Hepatic stellate cell (primary cell): ENCODE results near the gene NEURL1B.
"Not testable (repeated sequence)": the region's sequence is repeated elsewhere in the genome, so short reads cannot be mapped to it uniquely, and the experiment has no call there.

Source experiments
- DNase-seq: peaks from one replicate; pipeline ENCODE4 v3.0.0; 2011; ENCODE audit warnings: low spot score

NEURL1B gene

DNA sequence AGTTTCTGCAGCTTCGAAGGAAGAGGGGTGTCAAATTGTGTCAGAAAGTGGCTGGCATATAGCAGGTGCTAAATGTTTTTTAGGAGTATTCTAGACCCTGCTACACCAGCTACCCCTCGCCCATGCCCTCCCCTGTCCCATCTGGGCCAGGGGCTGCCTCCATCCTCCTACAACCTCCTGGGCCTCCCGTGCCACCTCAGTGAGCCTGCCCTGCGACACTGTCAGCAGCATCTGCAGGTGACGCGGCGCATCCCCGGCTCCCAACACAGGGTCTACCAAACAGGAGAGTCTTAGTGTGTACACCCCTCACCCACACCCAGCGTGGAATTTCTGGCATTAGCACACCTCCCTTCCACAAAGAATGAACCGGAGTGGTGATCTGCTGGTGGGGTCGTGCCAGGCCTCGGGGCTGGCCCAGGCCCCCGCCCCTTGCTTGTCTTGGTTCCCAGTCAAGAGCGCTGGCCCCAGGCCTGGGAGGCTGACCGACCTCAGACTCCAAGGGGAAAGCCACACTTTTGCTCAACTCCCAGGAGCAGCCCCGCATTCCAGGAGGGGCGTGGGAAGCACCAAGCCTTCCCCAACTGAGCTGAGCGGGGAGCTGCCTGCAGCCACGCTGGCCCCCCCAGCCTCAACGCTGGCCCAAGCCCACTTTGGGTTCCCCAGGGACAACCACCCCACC lies 55.2 kb downstream of the NEURL1B start:
- no peak for DNase-seq

DNA sequence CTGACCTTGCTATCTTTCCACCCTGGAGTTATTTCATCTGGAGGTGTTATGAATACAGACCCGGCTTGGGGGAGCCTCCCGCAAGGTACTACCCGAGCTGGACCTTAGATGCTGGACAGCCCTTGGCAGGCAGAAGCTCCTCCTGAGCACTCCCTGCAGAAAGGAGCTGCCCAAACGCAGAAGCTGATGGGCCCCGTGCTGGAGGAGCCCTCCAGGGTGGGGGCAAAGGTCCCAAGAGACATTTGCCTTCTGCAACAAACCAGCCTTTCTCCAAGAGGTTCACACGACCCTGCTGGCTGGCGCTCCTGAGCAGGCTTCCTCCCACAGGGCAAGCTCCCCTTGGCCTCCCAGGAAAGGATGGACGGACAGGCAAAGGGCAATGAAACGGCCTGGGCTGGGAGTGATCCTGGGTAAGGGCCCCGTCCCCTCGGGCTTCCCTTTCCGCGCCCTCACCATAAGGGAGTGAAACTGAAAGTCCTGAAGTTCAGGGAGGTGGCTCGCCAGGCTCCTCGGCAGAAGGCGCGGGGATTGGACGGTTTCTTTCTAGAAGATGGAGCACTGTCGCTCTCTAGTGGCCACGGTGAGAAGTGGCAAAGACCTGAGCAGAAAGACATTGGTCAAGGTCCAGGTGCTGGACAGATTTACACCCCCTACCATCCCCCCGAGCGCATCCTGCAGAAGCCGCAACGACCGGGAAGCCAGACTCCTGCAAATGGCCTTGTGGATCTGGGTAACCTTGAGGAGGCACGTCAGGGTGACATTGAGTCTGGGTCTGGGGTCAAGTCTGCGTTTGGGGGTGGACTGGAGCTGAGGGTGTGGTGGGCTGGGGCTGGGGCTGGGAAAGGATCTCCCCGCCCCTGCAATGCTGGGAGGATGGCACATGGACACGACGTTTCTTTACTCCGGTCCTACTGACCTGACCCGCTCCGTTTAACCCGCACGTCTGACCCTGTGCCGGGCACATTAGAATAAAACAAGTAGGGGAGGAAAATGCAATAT lies 56.4 kb downstream of the NEURL1B start:
- peak; percentile 87 for DNase-seq

DNA sequence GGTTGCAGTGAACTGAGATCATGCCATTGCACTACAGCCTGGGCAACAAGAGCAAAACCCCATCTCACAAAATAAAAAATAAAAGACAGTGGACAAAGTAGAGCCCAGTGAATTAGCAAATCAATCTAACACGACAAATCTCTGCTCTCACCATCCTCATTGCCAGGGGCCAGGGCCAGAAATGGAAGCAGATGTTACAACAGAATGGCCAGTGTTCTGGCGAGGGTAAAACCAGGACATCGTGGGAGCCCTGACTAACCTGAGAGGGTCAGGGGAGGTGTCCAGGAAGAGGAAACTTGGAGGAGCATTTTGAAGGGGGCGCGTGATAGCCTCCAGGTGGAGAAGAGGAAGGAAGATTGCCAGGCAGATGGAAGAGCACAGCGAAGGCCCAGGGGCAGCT lies 58.4 kb downstream of the NEURL1B start:
- DNase-seq: no peak

DNA sequence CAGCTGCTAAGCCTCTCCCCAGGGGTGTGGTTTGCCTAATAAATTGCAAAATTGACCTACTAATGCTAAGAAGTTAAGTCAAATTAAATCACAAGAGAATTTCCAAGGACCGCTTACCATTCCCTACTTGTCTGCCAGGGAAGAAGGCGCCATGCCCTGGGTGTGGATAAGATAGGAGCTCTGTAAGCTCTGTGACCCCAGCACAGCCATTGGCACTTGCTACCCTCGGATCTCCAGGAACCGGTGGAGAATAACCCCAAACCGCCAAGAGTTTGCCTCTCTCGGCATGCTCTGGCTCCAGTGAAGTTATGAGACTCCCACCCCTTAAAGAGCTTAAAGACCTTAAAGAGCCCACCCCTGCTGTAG lies 58.9 kb downstream of the NEURL1B start:
- DNase-seq: no peak

DNA sequence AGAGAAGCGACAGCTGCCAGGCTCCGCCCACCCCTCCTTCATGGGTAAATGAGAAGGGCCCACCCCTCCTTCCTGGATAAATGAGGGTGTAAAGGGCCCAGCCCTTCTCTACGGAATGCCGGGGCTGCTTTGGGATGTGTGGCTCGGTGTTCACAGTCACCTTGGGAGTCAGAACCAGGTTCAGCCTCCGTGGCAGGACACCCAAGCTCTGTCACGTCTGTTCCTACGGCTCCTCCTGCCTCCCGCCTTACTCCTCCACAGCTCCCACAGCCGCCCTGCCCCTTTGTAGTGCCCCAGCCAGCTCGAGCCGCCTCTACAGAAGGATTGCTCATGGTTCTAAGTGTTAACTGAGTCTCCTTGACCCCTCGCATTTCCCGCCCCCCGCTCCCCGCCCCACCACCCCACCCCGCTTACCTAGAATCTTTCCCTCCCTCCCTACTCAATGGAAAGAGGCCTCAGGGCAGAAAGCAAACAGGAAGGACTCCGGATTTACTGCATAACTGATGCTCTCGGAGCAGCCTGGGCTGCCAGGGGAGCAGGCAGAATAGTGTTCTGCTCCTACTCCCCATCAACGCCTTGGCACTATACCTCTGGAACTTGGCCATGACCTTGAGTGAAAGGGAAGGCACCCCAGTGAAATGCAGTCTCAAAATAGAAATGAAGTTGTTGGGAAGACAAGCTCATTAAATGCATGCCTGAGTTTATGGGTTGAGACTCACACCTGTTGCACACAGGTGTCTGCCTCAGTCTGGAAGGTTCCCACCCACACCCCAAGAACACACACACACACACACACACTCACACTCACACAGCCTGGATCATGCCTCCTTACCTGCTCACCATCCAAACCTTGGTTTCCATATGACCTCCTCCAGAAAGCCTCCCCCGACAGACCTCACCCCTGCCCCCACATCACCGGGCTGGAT lies 59.6 kb downstream of the NEURL1B start:
- no peak for DNase-seq

DNA sequence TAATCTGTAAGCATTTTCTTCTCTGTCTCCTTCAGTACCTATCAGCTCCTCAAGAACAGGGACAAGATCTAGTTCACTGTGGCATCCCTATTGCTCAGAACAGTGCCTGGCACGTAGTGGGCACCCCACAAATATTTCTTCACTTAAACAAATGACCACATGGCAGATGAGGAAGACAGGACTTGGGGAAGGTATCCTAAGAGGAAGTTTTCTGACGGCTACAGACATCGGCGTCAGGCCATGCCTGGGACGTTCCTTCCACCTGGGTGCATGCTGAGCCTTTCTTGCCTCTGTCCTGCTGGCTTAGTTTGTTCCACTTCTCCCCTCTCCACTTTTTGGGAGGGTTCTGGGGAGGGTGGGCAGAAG lies 60.2 kb downstream of the NEURL1B start:
- no peak for DNase-seq

DNA sequence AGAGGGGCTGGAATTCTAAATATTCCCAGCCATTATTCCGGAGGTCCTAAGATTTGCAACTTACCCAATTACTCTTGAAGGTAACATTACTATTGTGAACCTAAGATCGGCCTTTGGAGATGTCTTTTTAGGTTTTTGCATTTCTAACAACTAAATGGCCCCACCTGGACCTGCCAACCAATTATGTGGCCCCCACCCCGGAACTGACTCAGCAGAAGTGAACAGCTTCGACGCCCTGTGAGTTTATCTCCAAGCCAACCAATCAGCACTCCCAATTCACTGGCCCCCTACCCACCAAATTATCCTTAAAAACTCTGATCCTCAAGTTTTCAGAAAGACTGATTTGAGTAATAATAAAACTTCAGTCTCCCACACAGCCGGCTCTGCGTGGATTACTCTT lies 62.9 kb downstream of the NEURL1B start:
- DNase-seq: no peak

DNA sequence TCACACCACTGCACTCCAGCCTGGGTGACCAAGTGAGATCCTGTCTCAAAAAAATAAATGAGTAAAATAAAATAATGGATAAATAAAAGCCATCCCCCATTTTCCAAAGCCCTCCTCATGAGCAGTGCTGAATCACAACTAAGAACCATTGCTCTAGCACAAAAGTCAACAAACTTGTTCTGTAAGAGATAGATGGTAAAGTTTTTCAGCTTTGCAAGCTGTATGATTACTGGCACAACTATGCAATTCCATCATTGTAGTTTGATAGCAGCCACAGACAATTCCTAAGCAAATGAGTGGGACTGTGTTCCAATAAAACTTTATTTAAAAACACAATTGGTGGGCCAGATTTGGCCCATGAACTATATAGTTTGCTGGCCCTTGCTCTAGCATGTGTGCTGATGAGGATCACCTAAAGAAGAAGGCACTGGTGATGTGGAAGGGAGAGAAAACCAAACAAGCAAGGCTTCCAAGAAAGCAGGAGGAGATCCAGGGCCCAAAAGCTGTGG lies 64.6 kb downstream of the NEURL1B start:
- DNase-seq: no peak

DNA sequence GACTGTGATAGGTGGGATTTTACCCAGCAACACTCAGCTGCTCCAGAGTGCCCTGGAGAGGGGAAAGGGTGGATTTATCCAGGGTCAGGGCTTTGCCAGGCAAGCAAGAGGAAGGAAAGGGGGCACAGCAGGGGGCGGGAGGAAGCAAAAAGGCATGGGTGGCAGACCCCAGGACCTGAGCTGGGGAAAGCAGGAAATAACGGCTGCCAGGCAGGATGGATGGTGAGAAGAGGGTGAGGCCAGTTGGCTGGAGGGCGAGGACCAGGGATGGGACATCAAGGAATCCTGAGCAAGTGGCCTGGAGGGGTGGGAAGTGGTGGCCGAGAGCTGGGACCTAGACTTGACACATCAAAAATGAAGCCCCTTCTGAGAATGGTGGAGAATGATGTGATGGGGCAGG lies 65.7 kb downstream of the NEURL1B start:
- DNase-seq: no peak

DNA sequence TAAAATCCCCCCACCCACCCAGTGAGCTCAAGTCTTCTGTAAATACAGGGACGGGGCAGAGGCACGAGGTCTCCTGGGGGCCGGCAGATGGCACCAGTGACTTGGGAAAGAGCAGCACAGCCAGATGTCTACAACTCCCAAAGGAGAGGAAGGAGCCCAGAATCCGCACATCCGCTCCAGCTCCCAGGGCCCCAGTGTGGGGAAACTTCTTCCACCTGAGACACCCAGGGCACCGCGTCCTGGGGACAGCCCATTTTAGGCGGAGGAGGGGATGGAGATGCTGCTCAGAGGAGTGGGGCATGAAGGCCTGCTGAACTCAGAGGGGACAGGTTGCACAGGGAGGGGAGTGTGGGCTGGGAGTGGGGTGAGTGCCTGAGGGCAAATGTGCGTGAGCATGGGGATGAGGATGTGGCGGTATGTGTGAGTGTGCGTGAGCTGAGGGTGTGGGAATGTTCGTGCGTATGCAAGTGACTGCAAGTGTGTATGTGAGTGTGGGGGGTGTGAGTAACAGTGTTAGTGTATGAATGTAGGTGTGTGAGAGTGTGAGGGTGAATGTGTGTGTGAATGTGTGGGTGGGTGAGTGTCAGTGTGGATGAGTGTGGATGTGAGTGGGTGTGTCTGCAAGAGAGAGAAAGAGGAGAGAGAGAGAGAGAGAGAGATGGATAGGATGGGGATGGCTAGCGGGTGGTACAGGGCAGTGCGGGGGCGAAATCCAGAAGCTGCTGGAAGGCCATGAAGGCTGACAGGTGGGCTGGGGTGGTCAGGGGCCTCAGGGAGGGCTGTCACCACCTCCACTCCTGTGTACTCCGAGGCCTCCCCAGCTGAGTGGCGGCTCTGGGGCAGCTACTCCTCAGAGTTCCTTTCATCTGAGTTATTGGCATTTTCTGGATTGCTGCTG lies 66.5 kb downstream of the NEURL1B start:
- DNase-seq: peak; percentile 67

DNA sequence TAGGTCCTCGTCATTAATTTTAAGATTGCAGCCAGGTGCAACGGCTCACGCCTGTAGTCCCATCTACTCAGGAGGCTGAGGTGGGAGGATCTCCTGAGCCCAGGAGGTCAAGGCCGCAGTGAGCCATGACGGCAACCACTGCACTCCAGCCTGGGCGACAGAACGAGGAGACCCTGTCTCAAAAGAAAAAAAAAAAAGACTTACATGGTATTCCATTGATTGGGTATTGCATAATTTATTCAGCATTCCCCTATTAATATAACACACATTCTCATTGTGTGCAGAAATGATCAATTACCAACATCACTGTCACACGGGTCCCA lies 67.1 kb downstream of the NEURL1B start:
- no peak for DNase-seq

DNA sequence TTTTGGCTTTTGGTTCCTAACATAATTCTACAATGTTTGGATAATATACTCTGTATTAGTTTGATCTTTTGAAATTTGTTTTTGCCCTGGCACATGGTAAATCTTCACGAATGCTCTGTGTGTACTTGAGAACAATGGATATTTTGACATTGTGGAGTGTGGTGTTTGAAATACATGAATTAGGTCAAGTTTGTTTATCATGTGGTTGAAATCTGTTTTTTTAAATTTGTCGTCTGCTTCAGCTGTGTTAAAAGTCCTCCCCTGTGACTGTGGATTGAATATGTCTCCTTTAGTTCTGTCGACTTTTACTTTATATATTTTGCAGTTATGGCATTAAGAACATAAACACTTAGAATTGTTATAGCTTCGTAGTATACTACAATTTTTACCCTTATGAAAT lies 69.6 kb downstream of the NEURL1B start:
- DNase-seq: no peak

DNA sequence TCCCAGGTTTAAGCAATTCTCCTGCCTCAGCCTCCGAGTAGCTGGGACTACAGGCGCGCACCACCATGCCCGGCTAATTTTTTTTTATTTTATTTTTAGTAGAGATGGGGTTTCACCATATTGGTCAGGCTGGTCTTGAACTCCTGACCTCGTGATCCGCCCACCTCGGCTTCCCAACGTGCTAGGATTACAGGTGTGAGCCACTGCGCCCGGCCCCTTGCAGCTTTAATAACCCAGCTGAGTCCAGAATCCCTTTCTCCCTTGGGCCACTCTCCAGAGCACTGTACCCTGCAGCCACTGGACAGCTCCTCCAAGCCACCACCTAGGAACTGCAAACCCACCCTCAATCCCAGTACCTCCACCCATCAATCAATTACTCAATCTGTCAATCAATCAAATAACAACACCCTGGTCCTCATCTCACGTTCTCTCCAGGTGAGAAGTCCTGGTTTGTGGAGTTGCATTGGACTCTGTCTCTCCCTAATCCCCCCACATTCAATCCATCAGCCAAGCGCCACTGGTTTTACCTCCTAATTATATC lies 70.3 kb downstream of the NEURL1B start:
- DNase-seq: not testable (repeated sequence)

DNA sequence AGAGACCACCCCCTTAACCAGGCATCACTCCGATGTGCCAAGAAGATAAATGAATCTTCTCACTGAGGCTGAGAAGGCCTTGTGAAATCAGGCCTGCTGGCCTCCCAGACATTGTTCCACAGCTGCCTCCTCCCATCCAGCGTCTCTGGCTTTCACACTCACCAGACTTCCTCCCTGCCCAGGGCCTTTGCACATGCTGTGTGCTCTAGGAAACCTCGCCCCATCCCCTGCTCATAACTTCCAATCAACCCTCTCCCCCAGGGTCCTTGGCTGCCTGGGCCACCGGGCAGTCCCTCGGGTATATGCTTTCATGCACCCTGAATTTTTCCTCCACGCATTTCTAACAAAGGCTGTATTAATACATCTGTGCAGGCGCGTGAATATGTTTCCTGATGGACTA lies 71.5 kb downstream of the NEURL1B start:
- DNase-seq: no peak

DNA sequence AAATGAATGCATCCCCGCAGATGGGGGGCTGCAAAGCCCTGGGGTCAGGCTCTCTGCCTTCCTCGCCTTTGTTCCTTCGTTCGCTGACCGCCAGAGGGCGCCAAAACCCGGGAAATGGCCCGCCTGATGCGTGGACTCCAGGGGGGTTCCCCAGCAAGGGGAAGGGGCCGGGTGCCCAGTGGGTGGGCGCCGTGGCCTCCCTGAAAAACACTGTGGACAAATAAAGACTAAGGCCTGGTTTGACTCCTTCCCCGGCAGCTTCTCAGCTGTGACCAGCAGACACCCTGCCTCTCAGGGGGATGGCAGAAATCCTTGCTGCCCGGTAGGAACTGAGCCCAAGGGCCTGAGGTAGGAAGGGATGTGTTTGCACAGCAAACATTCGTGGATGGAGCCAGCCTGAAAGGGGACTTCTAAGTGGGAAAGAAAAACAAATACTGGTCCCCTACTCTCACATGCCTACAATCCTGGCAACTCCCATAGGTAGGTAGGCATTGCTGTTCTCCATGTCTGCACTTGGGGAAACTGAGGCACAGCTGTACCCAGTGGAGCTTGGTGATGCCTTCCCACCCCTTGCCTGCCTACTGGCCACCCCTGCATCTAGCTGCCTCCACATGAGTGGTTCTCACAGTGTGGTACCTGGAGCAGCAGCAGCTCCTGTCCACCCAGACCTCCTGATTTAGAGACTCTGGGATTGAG lies 72.2 kb downstream of the NEURL1B start:
- no peak for DNase-seq

DNA sequence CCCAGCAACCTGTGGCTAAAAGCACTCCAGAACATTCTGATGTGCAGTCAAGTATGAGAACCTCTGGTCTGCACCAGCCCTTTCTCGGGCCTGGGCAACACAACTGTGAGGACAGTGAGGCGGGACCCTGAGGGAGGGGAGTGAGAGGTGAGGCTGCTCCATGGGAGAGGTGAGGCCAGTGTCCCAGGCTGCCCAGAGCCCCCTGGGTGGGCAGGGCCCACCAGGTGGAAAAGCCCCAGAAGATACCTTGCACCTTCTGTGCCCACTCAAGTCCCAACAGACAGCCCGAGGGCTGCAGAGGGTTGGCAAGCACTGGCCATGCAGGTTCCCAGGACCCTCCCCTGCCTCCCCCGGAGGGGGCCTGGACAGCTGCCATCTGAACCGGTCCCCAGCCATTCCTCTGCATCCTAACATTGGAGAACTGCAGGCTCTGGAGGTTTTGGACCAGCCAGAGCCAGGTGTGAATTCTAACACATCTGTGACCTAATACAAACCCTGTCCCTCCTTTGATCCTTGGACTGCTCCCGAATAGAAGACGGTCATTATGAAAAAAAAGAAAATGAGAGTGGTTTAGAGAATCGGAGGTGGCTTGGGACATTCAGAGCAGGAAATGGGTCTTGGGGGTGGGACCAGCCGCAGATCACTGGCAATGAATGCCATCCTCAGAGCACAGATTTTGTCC lies 72.9 kb downstream of the NEURL1B start:
- DNase-seq: no peak

DNA sequence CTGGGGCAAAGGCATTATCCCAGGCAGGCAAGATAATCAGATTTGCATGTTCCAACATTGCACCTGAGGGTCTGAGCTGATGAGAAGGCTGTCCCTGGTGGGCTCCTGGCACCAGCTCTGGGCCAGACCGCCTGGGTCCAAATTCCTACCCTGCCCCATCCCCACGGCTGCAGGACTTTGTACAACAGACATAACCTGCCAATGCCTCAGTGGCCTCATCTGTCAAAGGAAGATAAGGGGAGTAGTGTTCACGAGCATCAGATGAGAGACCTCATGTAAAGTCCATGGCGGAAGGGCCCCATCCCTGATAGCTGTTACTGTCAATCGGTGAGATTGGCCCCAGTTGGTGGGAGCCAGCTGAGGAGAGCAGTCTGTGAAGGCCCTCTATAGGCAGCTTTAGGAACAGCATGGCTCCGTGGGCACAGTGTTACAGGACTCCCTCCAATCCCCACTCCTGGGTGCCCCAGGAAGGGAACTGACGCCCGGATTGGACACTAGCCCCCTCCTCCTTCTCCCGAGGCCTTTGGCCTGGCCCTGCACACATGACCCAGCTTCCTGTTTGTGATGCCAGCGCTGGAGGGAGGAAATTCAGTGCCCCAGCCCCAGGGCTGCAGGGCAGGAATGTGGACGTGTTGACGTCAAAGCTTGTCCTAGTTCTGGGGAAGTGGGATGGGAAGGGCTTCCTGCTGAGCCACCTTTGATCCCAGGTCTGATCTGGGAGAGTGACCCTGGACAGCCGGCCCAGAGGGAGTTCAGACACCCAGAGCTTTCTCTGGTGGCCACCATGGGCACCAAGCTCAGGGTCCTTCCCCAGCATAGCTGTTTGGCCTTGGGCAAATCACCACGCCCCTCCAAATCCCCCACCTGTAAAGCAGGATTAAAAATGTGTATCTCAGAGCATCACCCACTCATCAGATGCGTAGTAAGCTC lies 73.7 kb downstream of the NEURL1B start:
- peak; percentile 83 for DNase-seq

DNA sequence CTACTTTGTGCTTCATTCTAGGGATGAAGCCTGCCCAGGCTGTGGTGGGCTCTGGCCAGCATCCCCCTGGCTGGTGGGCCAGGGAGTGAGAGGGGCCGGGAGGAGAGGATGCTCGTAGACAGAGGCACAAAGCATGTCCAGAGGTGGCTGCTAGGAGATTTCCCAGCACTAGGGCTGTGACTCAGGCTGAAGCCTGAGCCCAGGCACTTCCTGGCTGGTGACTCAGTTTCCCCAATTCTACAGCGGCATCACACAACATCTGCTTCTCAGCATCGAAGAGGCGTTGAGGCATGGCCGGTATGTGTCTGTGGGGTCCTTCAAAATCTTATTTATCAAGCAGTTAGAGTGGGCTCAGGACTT lies 74.3 kb downstream of the NEURL1B start:
- no peak for DNase-seq
